ENCODE data around the gene UNC13D.

DNA sequence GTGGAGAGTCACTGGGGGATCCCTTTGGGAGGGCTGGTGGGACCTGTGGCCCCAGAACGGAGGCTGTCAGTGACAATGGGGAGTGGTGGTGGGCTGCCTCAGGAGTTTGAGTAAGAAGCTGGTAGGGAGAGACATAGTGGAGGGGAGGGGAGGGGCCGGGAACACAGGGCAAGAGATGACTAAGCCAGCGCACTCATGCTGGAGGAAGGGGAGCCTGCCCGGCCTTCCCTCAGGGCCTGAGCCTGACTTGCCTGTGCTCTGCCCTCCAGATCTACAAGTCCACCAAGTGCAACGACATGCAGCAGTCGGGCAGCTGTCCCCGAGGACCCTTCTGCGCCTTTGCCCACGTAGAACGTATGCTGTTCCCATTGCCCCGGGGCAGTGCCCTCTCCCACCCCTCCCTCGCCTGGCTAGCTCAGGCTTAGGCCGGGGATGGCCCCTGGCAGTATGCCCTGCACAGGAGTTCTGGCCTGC lies 29.3 kb downstream of the UNC13D start:
- TF ChIP-seq, protein P1, sequence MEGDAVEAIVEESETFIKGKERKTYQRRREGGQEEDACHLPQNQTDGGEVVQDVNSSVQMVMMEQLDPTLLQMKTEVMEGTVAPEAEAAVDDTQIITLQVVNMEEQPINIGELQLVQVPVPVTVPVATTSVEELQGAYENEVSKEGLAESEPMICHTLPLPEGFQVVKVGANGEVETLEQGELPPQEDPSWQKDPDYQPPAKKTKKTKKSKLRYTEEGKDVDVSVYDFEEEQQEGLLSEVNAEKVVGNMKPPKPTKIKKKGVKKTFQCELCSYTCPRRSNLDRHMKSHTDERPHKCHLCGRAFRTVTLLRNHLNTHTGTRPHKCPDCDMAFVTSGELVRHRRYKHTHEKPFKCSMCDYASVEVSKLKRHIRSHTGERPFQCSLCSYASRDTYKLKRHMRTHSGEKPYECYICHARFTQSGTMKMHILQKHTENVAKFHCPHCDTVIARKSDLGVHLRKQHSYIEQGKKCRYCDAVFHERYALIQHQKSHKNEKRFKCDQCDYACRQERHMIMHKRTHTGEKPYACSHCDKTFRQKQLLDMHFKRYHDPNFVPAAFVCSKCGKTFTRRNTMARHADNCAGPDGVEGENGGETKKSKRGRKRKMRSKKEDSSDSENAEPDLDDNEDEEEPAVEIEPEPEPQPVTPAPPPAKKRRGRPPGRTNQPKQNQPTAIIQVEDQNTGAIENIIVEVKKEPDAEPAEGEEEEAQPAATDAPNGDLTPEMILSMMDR (IDR thresholded peaks at IDR 0.05): no peak
- TF ChIP-seq POLR2A (IDR thresholded peaks at IDR 0.05): no peak
